Neural cell (in vitro differentiated cells): ENCODE results near the gene NOL3.

Experiments used
- CTCF ChIP-seq: fragments of 450-650 bp; IDR thresholded peaks from 2 replicates; pipeline ENCODE4 v1.5.1; 2014; ENCODE audit warnings: antibody characterized with exemption, mild to moderate bottlenecking, moderate library complexity; ENCODE audit not compliant: poor library complexity, severe bottlenecking
- EP300 ChIP-seq: fragments of 450-650 bp; conservative IDR thresholded peaks from 2 replicates; pipeline ENCODE4 v1.6.1; 2014; ENCODE audit warnings: antibody characterized with exemption, mild to moderate bottlenecking, moderate library complexity; ENCODE audit not compliant: poor library complexity, severe bottlenecking
- REST ChIP-seq: IDR thresholded peaks from 2 replicates; pipeline ENCODE4 v1.6.1; 2012; ENCODE audit warnings: borderline replicate concordance
- TAF1 ChIP-seq: IDR thresholded peaks from 2 replicates; pipeline ENCODE4 v1.6.1; 2012; ENCODE audit warnings: low read depth

- TF ChIP-seq CTCF (no peak), REST (no peak), EP300 (no peak), TAF1 (no peak)
Measured at GRCh38 chr16:67188798-67189197, 18.5 kb downstream of the NOL3 start.
